Uterine smooth muscle cell (primary cell): ENCODE data around the gene SAMD7. TPM values are rescaled to one million over a fixed set of nuclear protein-coding genes. Genes with fewer than 3 reads are reported as not detected.

Experiments used
- total RNA-seq: library from RNA; depleted of rRNA; stranded (reverse); fragments of >200 nt; gene quantifications from 2 replicates; pipeline ENCODE4 v1.2.3, GENCODE V29; 2014

The SAMD7 gene
- not detected in 2 replicates for total RNA-seq

GRCh38 chr3:169911272-169911671 is at the start of gene SAMD7:
Gene SAMD7 (plus strand): TSS chr3:169911572. CDS start chr3:169919499, 7,927 bp downstream.

GRCh38 chr3:169869484-169870220 is 41.7 kb upstream of the SAMD7 start, which contains the start of gene LRRC31:
Gene LRRC31 (minus strand): TSS chr3:169869935. CDS start chr3:169869807, 128 bp downstream.

GRCh38 chr3:169966428-169966950 is 55.1 kb downstream of the SAMD7 start, which contains the start of gene SEC62:
Gene SEC62 (plus strand): TSS chr3:169966807. CDS start chr3:169966823, 16 bp downstream.

Other genes with a start within 250 kb of the SAMD7 start
- 10.5 and 14.2 TPM in 2 replicates for gene MECOM, start 247.9 kb upstream of the SAMD7 start, total RNA-seq
- 597 and 759 TPM in 2 replicates for gene TERC, start 146.5 kb upstream of the SAMD7 start, total RNA-seq
- 3.7 and 4.2 TPM in 2 replicates for gene ACTRT3, start 142.0 kb upstream of the SAMD7 start, total RNA-seq
- gene MYNN, start 138.2 kb upstream of the SAMD7 start, total RNA-seq: 27.2 and 28.3 TPM in 2 replicates
- gene LRRIQ4, start 98.7 kb upstream of the SAMD7 start, total RNA-seq: 0.11 TPM in 1 of 2 replicates, not detected in the other
- 2.4 and 11.1 TPM in 2 replicates for gene LRRC34, start 98.7 kb upstream of the SAMD7 start, total RNA-seq
- gene LRRC31, start 41.6 kb upstream of the SAMD7 start, total RNA-seq: not detected in 2 replicates
- gene SEC62, start 55.2 kb downstream of the SAMD7 start, total RNA-seq: 51.5 and 62.5 TPM in 2 replicates
- gene GPR160, start 126.4 kb downstream of the SAMD7 start, total RNA-seq: 0.22 and 0.50 TPM in 2 replicates